GM19193 (cell line): ENCODE results near the gene RAB34.
A peak's percentile ranks its signal among the peaks of the same experiment; 100 is the strongest.

Experiments
- POLR2A ChIP-seq: IDR thresholded peaks from 4 replicates; pipeline ENCODE4 v1.6.1; 2011; ENCODE audit not compliant: insufficient read depth, insufficient read length; ENCODE audit errors: extremely low read depth

RAB34 gene

DNA sequence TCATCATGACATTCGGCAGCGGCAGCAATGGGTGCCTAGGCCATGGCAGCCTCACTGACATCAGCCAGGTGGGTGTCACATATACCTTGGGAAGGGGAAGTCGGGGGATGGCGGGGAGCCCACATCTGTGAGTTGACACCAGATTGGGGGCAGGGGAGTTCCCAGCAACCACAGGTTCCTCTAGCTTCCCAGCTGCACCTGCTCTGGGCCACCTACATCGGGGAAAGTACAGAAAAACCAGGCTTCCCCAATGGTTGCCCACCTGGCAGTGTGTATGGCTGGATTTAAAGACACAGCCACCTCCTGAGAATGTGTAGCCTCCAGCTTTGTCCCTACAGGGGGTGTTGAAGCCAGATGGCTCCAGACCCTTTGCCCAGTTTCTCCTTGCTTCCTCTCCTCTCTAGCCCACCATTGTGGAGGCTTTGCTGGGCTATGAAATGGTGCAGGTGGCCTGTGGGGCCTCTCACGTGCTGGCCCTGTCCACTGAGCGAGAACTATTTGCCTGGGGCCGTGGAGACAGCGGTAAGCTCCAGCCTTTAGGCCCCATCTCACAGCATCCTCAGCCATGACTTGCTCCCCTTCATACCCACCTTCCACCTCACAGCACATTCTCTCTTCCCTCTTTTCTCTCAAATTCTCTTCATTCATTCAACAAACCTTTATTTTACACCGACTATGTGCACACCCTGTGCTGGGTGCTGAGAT lies 21.2 kb upstream of the RAB34 start:
- TF ChIP-seq POLR2A, result no peak

DNA sequence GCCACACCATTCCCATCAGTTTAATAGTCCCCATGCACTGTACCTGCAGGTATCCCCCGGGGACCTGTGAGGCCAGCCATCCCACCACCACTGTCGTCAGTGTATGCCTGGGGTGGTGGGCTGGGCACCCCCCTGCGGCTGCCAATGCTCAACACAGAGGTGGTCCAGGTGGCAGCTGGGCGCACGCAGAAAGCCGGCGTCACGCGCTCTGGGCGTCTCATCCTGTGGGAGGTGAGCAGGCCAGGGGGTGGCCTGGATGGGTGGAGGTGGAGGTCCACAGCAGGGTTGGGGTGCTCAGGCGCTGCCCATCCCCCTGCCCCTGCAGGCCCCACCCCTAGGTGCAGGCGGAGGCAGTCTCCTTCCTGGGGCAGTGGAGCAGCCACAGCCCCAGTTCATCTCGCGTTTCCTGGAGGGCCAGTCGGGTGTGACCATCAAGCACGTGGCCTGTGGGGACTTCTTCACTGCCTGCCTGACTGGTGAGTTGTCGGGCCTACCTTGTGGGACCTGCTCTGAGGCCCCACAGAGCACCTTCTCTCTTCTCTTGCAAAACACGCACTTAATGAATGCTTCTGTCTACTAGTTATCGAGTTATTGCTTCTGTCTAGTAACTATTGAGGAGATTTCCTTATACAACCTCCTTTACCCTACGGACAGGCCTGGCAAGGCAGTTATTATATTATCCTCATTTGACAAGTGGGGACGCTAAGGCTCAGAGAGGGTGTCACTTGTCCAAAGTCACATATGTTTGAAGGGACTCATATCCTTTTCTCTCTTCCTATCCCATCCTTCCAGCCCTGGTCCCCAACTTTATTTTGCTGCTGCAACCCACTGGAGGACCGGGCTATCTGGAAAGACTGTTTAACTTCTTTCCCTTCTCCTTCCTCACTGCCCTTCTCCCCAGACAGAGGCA lies 20.4 kb upstream of the RAB34 start:
- TF ChIP-seq POLR2A, result peak; percentile 84

DNA sequence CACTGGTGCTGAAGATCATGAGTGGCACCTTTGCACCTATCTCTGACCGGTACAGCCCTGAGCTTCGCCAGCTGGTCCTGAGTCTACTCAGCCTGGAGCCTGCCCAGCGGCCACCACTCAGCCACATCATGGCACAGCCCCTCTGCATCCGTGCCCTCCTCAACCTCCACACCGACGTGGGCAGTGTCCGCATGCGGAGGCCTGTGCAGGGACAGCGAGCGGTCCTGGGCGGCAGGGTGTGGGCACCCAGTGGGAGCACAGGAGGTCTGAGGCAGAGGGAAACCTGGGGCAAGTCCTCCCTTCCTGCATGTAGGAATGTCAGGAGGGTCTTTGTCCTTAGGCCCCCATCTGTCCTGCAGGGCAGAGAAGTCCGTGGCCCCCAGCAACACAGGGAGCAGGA lies 19.6 kb upstream of the RAB34 start:
- TF ChIP-seq POLR2A, result no peak

DNA sequence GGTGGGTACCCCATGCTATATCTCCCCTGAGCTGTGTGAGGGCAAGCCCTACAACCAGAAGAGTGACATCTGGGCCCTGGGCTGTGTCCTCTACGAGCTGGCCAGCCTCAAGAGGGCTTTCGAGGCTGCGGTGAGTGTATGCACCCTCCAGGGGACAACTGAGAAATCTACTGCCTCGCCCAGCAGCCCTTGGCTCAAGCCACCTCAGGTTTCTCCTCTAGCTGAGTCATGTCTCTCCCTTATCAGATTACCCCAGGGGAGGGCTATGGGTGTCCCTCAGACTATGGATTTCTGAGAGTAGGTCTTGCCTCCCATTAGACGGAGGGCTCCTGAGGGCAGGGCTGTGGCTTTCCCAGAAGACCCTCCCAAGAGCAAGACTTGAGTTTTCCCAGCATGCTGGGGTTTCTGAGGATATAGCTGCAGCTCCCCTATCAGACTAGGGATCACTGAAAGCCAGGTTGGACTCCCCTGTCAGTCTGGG lies 17.6 kb upstream of the RAB34 start:
- no peak for TF ChIP-seq POLR2A

DNA sequence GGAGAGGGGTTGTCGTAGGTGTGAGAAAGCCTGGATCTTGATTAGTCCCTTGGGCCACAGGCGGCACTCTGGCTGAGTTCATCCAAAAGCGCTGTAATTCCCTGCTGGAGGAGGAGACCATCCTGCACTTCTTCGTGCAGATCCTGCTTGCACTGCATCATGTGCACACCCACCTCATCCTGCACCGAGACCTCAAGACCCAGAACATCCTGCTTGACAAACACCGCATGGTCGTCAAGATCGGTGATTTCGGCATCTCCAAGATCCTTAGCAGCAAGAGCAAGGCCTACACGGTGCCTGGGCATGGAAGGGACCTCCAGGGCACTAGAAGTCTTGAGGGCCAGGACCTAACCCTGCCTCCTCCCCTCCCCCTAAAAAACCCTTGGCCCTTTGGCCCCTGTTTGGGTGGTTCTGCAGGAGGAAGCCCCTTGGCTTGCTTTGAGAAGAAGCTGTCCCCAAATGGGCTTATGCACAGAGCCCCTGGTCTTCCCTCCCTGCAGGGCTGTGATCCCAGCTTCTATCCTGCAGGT lies 17.1 kb upstream of the RAB34 start:
- no peak for TF ChIP-seq POLR2A

DNA sequence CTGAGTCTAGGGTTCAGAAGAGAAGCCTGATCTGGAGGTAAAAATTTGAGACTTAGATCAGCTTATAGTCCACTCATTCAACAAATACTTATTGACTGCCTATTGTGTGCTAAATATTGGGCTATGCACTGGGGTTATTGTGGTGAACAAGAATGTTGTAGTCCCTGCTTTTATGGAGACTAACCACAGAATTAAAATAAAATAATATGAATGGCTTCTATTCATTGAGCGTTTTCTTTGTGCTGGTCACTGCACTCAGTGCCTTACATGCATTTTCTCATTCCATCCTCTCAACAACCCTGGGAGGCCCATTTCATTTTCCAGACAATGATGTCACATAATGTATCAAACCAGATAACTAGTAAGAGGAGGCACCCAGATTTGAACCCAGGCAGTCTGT lies 15.7 kb upstream of the RAB34 start:
- TF ChIP-seq POLR2A, result no peak

DNA sequence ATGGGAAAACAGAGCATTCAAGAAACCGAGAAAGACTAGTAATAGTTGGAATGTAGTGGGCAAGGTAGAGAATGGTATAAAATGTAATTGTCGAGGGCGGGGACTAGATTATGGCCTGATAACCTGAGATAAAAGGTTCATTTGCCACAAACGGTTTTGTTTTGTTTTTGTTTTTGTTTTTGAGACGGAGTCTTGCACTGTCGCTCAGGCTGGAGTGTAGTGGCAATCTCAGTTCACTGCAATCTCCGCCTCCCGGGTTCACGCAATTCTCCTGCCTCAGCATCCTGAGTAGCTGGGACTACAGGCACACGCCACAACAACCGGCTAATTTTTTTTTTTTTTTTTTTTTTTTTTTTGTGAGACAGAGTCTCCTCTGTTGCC lies 12.3 kb upstream of the RAB34 start:
- no peak for TF ChIP-seq POLR2A

DNA sequence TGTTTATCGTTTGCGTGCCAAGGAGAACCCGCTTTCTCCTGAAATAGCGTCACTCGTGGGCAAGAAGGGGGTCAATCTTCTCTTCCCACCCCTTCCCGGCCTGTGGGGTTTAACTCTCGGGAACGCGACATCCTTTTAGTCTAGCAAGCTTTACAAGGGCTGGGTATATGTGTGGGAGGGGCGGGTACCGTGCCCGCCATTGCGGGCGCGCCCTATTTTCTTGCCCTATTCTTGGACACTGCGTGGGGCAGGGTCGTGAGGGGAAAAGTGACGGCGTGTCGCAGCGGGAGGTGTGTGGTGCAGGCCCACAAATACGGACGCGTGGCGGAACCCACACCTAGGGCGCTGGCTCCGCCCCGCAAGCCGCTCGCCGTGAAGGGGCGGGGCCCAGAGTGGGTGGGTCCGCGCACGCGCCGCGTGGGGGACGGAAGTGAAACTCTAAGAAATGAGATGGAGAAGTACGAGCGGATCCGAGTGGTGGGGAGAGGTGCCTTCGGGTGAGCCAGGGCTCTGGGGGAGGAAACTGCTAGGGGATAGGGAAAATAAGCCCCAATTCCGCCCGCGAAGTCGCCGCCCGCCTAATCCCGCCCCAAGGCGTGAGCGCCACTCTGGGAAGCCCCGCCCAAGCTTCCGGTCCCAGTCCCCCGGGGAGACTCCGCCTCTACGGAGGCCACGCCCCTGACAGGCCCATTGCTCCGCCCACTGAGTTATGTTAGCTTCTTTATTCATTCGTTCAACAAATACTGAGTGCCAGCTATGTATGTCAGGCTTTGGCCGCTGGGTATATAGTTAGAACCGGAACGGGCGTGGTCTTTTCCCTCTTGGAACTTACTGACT lies 10.9 kb upstream of the RAB34 start, which contains the start of gene NEK8:
Gene NEK8 (plus strand): TSS at position 425 of the 837 bp plus-strand sequence. CDS start 26 bp downstream, at position 451.
- TF ChIP-seq POLR2A, result peak; percentile 66

DNA sequence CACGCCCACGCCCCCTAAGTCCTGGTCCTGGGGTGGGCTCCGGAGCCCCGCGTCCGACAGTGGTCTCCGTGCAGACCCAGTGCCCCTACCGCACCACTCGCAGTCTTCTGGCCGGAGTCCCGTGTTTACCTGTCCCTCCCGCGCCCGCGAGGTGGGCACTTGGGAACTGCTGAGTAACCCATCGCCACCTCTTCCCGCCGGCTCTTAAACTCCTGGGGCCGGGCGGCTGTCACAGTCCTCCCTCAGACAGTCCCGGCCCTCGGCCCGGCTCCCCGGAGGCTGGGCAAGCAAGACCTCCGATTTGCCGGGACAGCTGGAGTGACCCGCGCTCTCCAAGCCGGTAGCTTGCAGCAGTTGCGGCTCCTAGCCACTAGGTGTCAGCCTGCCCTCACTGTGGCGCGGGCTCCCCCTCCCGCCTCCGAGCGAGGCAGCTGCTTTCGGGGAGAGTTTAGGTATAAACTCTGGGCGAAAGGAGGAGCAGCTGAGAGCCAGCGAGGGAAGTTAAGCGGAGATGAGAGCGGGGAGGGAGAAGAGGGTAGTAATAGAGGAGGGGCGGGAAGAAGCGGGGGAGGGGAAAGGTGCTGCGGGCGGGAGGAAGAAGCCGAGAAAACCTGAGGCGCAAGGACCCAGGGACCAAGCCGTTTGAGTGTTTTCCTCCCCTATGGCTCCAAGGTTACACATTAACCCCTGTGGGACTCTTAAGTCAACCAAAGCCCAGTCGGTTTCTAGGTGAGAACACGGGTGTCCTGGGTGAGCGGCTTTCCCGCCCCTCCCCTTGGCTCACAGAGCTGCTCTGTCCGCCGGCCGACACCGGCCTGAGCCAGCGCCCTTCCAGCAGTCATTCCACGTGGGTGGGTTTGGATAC lies 9.2 kb upstream of the RAB34 start:
- peak; percentile 80 for TF ChIP-seq POLR2A

DNA sequence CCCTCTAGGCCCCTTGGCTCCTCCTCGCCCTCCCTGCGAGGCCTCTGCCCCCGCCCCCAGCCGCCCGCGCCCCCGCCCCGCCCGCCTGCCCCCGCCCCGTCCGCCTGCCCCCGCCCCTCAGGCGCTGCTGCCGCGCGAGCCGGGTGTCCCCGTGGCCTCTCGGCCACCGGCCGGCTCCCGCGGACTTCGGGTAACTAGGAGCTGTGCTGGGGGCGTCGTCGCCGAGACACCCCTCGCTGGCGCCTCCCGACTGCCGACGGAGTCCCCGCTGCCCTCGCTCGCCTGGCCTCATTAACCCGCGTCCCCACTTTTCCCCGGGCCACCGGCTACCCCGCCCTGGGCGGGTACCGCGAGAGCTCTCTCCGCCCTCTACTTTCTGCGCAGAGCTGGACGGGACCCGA lies 8.6 kb upstream of the RAB34 start, which contains the start of gene TLCD1:
Gene TLCD1 (minus strand): TSS at position 8 of the 401 bp plus-strand sequence. CDS start 136 bp downstream, outside the sequence.
- TF ChIP-seq POLR2A, result no peak

DNA sequence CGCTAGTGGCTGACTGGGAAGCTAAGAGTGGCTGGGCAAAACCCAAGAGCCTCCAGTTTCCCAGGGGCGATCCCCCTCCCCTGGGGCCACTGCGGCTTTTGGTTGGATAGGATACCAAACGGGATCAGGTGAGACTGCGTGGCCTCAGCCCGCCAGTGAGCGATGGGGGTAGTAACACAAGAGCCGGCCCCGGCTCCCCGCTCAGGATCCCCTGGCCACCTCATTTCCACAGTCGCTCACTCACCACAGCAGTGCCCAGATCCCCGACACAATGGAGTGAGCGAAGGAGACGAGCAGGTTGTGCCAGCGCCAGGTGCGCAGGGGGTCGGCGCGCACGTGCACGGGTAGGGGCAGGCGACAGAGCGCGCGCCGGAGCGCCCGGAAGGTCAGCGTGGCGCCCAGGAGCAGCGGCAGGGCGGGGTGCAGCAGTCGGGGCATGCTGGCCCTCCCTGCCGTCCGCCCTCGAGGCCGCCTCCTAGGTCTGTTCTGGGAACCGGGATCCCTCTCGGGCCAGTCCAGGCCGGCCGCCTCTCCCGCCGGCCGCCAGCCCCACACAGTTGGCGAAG lies 8.1 kb upstream of the RAB34 start:
- TF ChIP-seq POLR2A, result peak; percentile 66

DNA sequence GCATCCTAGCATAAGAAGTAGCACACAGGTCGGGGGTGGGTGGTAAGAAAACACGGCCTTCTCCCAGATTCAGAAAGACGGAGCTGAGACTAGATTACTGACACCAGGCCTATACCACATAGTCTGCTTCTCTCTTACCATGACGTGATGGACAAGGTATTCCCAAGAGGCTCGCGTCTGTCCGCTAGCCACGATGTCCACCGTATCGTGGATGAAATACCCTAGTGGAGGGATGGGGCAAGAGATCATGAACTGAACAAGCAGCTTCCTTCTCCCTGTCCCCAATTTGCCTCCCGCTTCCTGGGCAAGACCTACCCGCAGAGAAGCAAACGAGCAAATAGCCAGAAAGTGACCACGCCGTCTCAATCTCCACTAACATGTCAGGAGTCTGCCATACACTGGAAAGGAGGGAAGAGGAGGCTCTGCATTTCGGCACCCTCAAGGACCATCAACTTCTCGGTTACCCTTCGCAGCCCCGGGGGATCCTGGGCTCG lies 7.5 kb upstream of the RAB34 start:
- TF ChIP-seq POLR2A, result no peak
